Nephron progenitor cell (in vitro differentiated cells): ENCODE measurements around the gene CEACAM21.

ENCODE experiments used
- DNase-seq: peaks from one replicate; pipeline ENCODE4 v3.0.0; 2021
- H3K27ac Mint-ChIP-seq: 2 replicates; pipeline ENCODE4 v1.8.0; 2021; ENCODE audit warnings: mild to moderate bottlenecking, moderate library complexity, mixed read lengths
- H3K27me3 Mint-ChIP-seq: 2 replicates; pipeline ENCODE4 v1.8.0; 2021; ENCODE audit warnings: mild to moderate bottlenecking, low read depth, mixed read lengths; ENCODE audit not compliant: poor library complexity
- H3K36me3 Mint-ChIP-seq: 2 replicates; pipeline ENCODE4 v1.8.0; 2021; ENCODE audit warnings: low read depth, mixed read lengths
- H3K4me1 Mint-ChIP-seq: 2 replicates; pipeline ENCODE4 v1.8.0; 2021; ENCODE audit warnings: mixed read lengths
- H3K4me3 Mint-ChIP-seq: 2 replicates; pipeline ENCODE4 v1.8.0; 2021; ENCODE audit warnings: mild to moderate bottlenecking, moderate library complexity, mixed read lengths
- H3K9me3 Mint-ChIP-seq: 2 replicates; pipeline ENCODE4 v1.8.0; 2021; ENCODE audit warnings: mild to moderate bottlenecking, moderate library complexity, mixed read lengths
- TF ChIP-seq, protein P1 (sequence below): fragments of 200-600 bp; sonication (generic); IDR thresholded peaks from 2 replicates; pipeline ENCODE4 v1.5.0; 2021; ENCODE audit warnings: antibody characterized with exemption

The CEACAM21 gene

GRCh38 chr19:41616792-41617621 is 41.0 kb downstream of the CEACAM21 start:
- H3K27ac Mint-ChIP-seq, result no peak overlapping the region
- no peaks in the 10 kb centered on the region for H3K4me1 Mint-ChIP-seq
- H3K9me3 Mint-ChIP-seq, result peaks cover 79% of the 10 kb centered on the region

DNA sequence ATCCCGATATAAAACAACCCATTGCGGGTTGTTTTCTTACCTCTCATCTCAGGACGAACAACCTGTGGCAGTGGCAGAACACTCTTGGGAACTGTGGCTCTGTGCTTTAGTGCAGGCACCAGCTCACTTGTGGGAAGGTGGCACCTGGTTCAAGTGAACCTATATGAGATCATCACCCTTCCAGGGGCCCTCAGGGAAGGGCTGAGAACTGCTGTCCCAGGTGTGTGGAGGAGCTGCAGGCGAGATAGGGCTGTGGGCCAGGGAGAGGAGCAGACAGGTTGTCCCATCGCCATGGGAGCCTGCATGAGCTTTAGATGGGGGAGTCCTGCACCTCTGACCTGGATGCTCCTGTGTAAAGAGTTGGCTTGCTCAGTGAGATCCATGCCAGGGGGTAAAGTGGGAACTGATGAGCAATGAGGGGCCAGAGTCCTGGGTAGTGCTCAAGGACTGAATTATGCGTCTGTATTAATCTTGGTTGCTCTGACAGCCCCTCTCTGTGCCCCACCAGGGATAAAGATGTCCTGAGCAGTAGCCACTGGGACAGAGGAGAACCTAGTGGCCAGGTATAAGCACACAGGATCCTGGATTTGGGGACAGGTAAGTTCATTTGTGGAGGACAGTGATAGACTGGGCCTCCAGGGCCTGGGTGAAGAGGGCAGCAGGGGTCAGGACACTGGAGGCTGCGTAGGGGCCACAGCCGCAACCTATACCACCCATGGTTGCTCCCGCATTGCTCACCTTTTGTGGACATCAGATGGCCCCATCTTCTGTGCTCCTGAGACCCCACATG is 42.2 kb downstream of the CEACAM21 start:
- no peak for DNase-seq
- H3K27ac Mint-ChIP-seq, result no peak overlapping the region

More at GRCh38 chr19:41616792-41617621, 41.0 kb downstream of the CEACAM21 start:
- Mint-ChIP-seq H3K4me3 (no peak overlapping the region), H3K36me3 (no peaks in the 10 kb centered on the region), H3K27me3 (peaks cover 3% of the 10 kb centered on the region)
- TF ChIP-seq, protein P1, sequence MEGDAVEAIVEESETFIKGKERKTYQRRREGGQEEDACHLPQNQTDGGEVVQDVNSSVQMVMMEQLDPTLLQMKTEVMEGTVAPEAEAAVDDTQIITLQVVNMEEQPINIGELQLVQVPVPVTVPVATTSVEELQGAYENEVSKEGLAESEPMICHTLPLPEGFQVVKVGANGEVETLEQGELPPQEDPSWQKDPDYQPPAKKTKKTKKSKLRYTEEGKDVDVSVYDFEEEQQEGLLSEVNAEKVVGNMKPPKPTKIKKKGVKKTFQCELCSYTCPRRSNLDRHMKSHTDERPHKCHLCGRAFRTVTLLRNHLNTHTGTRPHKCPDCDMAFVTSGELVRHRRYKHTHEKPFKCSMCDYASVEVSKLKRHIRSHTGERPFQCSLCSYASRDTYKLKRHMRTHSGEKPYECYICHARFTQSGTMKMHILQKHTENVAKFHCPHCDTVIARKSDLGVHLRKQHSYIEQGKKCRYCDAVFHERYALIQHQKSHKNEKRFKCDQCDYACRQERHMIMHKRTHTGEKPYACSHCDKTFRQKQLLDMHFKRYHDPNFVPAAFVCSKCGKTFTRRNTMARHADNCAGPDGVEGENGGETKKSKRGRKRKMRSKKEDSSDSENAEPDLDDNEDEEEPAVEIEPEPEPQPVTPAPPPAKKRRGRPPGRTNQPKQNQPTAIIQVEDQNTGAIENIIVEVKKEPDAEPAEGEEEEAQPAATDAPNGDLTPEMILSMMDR, result no peak
- DNase-seq, result peak; percentile 36

DNA sequence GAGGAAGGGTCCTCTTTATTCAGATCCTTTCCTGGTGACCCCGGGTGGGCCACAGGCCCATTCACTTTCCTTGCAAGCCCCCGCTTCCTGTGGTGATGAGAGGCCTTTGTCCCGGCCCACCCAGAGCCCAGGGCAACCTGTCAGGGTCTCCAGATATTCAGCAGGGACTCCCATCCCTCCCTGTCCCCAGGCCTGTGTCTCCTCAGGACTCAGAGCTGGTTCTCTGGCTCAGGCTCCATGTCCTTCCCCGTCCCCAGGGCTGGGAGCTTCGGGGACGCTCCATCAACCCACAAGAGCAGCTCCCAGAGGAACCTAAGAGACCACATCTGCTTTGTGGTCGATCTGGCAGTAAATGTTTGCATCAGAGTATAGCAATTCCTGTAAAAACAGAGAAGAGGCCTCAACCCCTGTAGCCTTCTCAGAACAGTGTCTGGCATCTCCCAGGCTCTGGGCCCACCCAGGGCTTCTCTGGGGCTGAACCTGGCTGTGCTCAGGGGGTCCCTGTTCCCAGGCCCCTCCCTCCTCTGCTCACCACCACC is 43.1 kb downstream of the CEACAM21 start:
- TF ChIP-seq, protein P1, result no peak
- H3K36me3 Mint-ChIP-seq, result no peaks in the 10 kb centered on the region
- DNase-seq, result no peak
- H3K27ac Mint-ChIP-seq, result no peak overlapping the region
- no peaks in the 10 kb centered on the region for H3K4me1 Mint-ChIP-seq
- no peak overlapping the region for H3K4me3 Mint-ChIP-seq
- peaks cover 80% of the 10 kb centered on the region for H3K9me3 Mint-ChIP-seq
- peaks cover 3% of the 10 kb centered on the region for H3K27me3 Mint-ChIP-seq

More for the DNA sequence above, 42.2 kb downstream of the CEACAM21 start:
- Mint-ChIP-seq H3K9me3 (peaks cover 80% of the 10 kb centered on the region), H3K4me1 (no peaks in the 10 kb centered on the region), H3K36me3 (no peaks in the 10 kb centered on the region), H3K4me3 (no peak overlapping the region), H3K27me3 (peaks cover 3% of the 10 kb centered on the region)
- TF ChIP-seq, protein P1, result no peak

- no peaks in the 10 kb centered on the region for H3K4me1 Mint-ChIP-seq
- peaks cover 79% of the 10 kb centered on the region for H3K9me3 Mint-ChIP-seq
- TF ChIP-seq, protein P1, result no peak
- H3K27me3 Mint-ChIP-seq, result peaks cover 3% of the 10 kb centered on the region
- H3K4me3 Mint-ChIP-seq, result no peak overlapping the region
- H3K27ac Mint-ChIP-seq, result no peak overlapping the region
- no peak for DNase-seq
- no peaks in the 10 kb centered on the region for H3K36me3 Mint-ChIP-seq
These were observed 44.2 kb downstream of the CEACAM21 start for GRCh38 chr19:41620171-41620570.

DNA sequence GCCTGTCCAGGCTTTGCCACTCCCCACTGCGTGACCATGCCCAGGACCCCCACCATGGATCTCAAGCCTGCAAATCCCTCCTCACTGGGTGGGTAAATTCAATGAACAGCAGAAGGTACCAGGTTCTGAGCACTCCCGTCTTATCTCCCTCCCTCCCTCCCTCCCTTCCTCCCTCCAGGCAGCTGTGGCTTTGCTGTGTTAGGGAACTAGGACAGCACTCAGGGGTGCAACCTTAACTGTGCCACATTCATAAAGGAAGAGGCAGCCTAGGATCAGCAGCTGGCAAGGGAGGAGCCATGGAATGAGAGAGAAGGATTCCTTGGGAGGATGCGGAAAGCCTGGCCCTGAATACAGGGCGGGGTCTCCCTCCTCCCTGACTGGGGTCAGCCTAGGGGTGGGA is 45.3 kb downstream of the CEACAM21 start:
- DNase-seq, result no peak
- peaks cover 5% of the 10 kb centered on the region for H3K27me3 Mint-ChIP-seq
- H3K36me3 Mint-ChIP-seq, result no peaks in the 10 kb centered on the region
- no peaks in the 10 kb centered on the region for H3K4me1 Mint-ChIP-seq
- H3K4me3 Mint-ChIP-seq, result no peak overlapping the region
- TF ChIP-seq, protein P1, result no peak
- no peak overlapping the region for H3K27ac Mint-ChIP-seq
- peaks cover 81% of the 10 kb centered on the region for H3K9me3 Mint-ChIP-seq
